HEK293 (cell line): ENCODE measurements around the gene ENTREP1.

Experiments used
- CTCF ChIP-seq: fragments of 450-650 bp; formaldehyde crosslinking; IDR thresholded peaks from 2 replicates; pipeline ENCODE4 v1.5.1; 2016; ENCODE audit warnings: missing biosample characterization, missing genetic modification characterization
- REPIN1 ChIP-seq: fragments of 450-650 bp; formaldehyde crosslinking; IDR thresholded peaks from 2 replicates; pipeline ENCODE4 v1.5.1; 2017; ENCODE audit warnings: missing biosample characterization, missing genetic modification characterization, low read depth
- REST ChIP-seq: fragments of 450-650 bp; formaldehyde crosslinking; IDR thresholded peaks from 2 replicates; pipeline ENCODE4 v1.5.1; 2016; ENCODE audit warnings: missing biosample characterization, missing genetic modification characterization
- TRIM28 ChIP-seq: IDR thresholded peaks from 2 replicates; pipeline ENCODE4 v1.6.1; 2011; ENCODE audit warnings: low read length, control low read depth, borderline replicate concordance
- ZNF280D ChIP-seq: fragments of 450-650 bp; formaldehyde crosslinking; IDR thresholded peaks from 2 replicates; pipeline ENCODE4 v1.5.1; 2016; ENCODE audit warnings: missing biosample characterization, missing genetic modification characterization
- ZNF362 ChIP-seq: fragments of 450-650 bp; formaldehyde crosslinking; IDR thresholded peaks from 2 replicates; pipeline ENCODE4 v1.5.1; 2016; ENCODE audit warnings: missing biosample characterization, missing genetic modification characterization
- ZNF777 ChIP-seq: fragments of 450-650 bp; formaldehyde crosslinking; IDR thresholded peaks from 2 replicates; pipeline ENCODE4 v1.5.1; 2017; ENCODE audit warnings: missing biosample characterization, missing genetic modification characterization, borderline replicate concordance
- ZSCAN5A ChIP-seq: fragments of 450-650 bp; formaldehyde crosslinking; IDR thresholded peaks from 2 replicates; pipeline ENCODE4 v1.5.1; 2016; ENCODE audit warnings: missing biosample characterization, missing genetic modification characterization

GRCh38 chr9:69344459-69344858 is 19.4 kb downstream of the ENTREP1 start:
- TF ChIP-seq REPIN1 (tag by site-specific recombination) (no peak), CTCF (tag by site-specific recombination) (no peak), ZNF777 (tag by site-specific recombination) (no peak), ZNF280D (tag by site-specific recombination) (no peak), ZSCAN5A (tag by site-specific recombination) (no peak), ZNF362 (no peak), TRIM28 (no peak), REST (tag by site-specific recombination) (no peak)
